ENCODE measurements around the gene DSCAML1. TPM values are rescaled to one million over a fixed set of nuclear protein-coding genes. Genes with fewer than 3 reads are reported as not detected.

Gene DSCAML1
- total RNA-seq, 1 donor from 2014 or later: 0.16 TPM

DNA sequence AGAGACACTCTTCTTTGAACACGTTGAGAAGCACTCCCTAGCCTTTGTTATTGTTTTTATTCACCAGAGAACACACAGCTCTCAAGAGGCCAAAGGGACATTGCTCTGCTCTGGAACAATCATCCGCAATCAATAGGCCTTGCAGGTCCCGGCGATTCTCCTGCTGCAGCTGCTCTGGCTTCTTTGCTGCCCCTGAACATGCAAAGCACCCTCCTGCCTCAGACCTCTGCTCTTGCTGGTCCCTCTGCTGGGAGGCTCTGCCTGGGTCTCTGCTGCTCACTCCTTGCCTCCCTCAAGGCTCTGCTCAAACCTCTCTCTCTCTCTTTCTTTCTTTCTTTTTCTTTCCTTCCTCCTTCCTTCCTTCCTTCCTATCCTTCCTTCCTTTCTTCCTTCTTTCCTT is 232.7 kb downstream of the DSCAML1 start:
- no peak for DNase-seq (ENCODE audit: low read depth)
- Histone ChIP-seq H3K9me3 (ENCODE audit: insufficient read depth, low read depth, low read length) (no peaks in the 10 kb centered on the region), H3K4me2 (ENCODE audit: low read length) (no peak overlapping the region), H3K27ac (ENCODE audit: low read depth, low read length) (no peak overlapping the region), H3K36me3 (ENCODE audit: insufficient read depth, low read length) (no peaks in the 10 kb centered on the region), H2AFZ (ENCODE audit: low read depth, low read length) (no peak overlapping the region), H3K4me1 (ENCODE audit: insufficient read depth, low read length) (no peaks in the 10 kb centered on the region), H4K20me1 (ENCODE audit: insufficient read depth, low read length) (no peaks in the 10 kb centered on the region), H3K27me3 (ENCODE audit: insufficient read depth, low read length) (peaks cover 2% of the 10 kb centered on the region), H3K9ac (ENCODE audit: low read length) (no peak overlapping the region), H3K4me3 (ENCODE audit: insufficient read depth, low read depth, low read length) (no peak overlapping the region), H3K79me2 (ENCODE audit: insufficient read depth, low read length) (no peaks in the 10 kb centered on the region)
- Mint-ChIP-seq H3K36me3 (ENCODE audit: low read depth, unreplicated experiment) (no peaks in the 10 kb centered on the region), H3K27me3 (ENCODE audit: low read depth, unreplicated experiment) (peaks cover 51% of the 10 kb centered on the region), H3K27ac (ENCODE audit: unreplicated experiment) (no peak overlapping the region), H3K9me3 (ENCODE audit: unreplicated experiment) (peaks cover 2% of the 10 kb centered on the region), H3K4me1 (ENCODE audit: low read depth, unreplicated experiment) (no peaks in the 10 kb centered on the region), H3K4me3 (ENCODE audit: unreplicated experiment) (no peak overlapping the region)
- FAIRE-seq: no peak
- TF ChIP-seq, protein P1, sequence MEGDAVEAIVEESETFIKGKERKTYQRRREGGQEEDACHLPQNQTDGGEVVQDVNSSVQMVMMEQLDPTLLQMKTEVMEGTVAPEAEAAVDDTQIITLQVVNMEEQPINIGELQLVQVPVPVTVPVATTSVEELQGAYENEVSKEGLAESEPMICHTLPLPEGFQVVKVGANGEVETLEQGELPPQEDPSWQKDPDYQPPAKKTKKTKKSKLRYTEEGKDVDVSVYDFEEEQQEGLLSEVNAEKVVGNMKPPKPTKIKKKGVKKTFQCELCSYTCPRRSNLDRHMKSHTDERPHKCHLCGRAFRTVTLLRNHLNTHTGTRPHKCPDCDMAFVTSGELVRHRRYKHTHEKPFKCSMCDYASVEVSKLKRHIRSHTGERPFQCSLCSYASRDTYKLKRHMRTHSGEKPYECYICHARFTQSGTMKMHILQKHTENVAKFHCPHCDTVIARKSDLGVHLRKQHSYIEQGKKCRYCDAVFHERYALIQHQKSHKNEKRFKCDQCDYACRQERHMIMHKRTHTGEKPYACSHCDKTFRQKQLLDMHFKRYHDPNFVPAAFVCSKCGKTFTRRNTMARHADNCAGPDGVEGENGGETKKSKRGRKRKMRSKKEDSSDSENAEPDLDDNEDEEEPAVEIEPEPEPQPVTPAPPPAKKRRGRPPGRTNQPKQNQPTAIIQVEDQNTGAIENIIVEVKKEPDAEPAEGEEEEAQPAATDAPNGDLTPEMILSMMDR (IDR thresholded peaks at IDR 0.05; ENCODE audit: insufficient read depth, low read depth, low read length): no peak
- no peak for TF ChIP-seq EZH2 (IDR thresholded peaks at IDR 0.05; ENCODE audit: insufficient read depth, low read length)

DNA sequence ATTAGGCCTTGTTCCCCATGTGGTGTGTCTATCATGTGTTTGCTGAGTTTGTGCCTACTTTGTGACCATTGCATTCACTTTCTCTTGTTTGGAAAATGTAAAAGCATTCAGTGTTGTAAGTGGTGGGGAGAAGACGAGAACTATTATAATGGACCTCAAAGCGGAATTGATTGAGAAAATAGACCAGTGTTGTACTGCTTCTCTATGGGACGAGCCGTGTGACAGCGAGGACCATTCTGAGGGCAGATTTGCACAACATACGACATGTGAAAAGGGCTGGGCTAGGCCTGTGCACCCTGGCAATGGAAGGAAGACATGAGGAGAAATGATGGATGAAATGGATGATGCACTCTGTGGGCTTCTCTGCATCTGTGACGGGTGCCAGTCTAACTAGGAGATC is 233.5 kb downstream of the DSCAML1 start:
- Mint-ChIP-seq H3K9me3 (ENCODE audit: unreplicated experiment) (no peaks in the 10 kb centered on the region), H3K27me3 (ENCODE audit: low read depth, unreplicated experiment) (peaks cover 56% of the 10 kb centered on the region), H3K4me3 (ENCODE audit: unreplicated experiment) (peak overlapping the region; percentile 48), H3K4me1 (ENCODE audit: low read depth, unreplicated experiment) (peaks cover 3% of the 10 kb centered on the region), H3K36me3 (ENCODE audit: low read depth, unreplicated experiment) (no peaks in the 10 kb centered on the region), H3K27ac (ENCODE audit: unreplicated experiment) (no peak overlapping the region)
- Histone ChIP-seq H3K27me3 (ENCODE audit: insufficient read depth, low read length) (peaks cover 2% of the 10 kb centered on the region), H3K9me3 (ENCODE audit: insufficient read depth, low read depth, low read length) (no peaks in the 10 kb centered on the region), H3K27ac (ENCODE audit: low read depth, low read length) (no peak overlapping the region), H3K4me3 (ENCODE audit: insufficient read depth, low read depth, low read length) (no peak overlapping the region), H4K20me1 (ENCODE audit: insufficient read depth, low read length) (no peaks in the 10 kb centered on the region), H3K4me1 (ENCODE audit: insufficient read depth, low read length) (no peaks in the 10 kb centered on the region), H3K36me3 (ENCODE audit: insufficient read depth, low read length) (no peaks in the 10 kb centered on the region), H3K4me2 (ENCODE audit: low read length) (no peak overlapping the region), H3K9ac (ENCODE audit: low read length) (no peak overlapping the region), H3K79me2 (ENCODE audit: insufficient read depth, low read length) (no peaks in the 10 kb centered on the region), H2AFZ (ENCODE audit: low read depth, low read length) (no peak overlapping the region)
- TF ChIP-seq, protein P1 (IDR thresholded peaks at IDR 0.05; ENCODE audit: insufficient read depth, low read depth, low read length): no peak
- TF ChIP-seq EZH2 (IDR thresholded peaks at IDR 0.05; ENCODE audit: insufficient read depth, low read length): no peak
- FAIRE-seq (no peak), DNase-seq (ENCODE audit: low read depth) (no peak)

DNA sequence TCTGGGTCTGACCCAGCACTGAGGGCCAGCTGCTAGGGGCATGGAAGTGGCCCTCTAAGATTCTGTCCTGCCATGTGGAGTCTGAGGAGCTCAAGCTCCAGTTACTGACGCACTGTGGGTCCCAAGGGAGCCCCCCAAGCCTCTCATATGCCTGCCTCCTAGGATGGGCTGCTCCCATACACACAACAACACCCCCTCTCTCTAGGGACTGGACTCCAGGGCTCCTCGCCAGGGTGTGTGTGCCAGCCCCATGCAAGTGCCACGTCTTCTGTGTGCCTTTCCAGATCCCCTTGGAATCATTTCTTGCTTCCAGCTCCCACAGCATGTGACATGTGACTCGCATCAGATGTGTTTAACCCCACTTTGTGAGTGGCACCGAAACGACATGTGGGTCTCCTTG is 234.9 kb downstream of the DSCAML1 start:
- TF ChIP-seq, protein P1 (IDR thresholded peaks at IDR 0.05; ENCODE audit: insufficient read depth, low read depth, low read length): no peak
- TF ChIP-seq EZH2 (IDR thresholded peaks at IDR 0.05; ENCODE audit: insufficient read depth, low read length): no peak
- FAIRE-seq: no peak
- H3K9ac ChIP-seq (ENCODE audit: low read length): no peak overlapping the region
- H3K79me2 ChIP-seq (ENCODE audit: insufficient read depth, low read length): no peaks in the 10 kb centered on the region
- H2AFZ ChIP-seq (ENCODE audit: low read depth, low read length): no peak overlapping the region
- peaks cover 7% of the 10 kb centered on the region for H3K4me1 Mint-ChIP-seq (ENCODE audit: low read depth, unreplicated experiment)
- H3K36me3 Mint-ChIP-seq (ENCODE audit: low read depth, unreplicated experiment): no peaks in the 10 kb centered on the region
- H3K27ac ChIP-seq (ENCODE audit: low read depth, low read length): no peak overlapping the region
- H3K27me3 ChIP-seq (ENCODE audit: insufficient read depth, low read length): peaks cover 4% of the 10 kb centered on the region
- no peak overlapping the region for H3K4me3 ChIP-seq (ENCODE audit: insufficient read depth, low read depth, low read length)
- H3K4me1 ChIP-seq (ENCODE audit: insufficient read depth, low read length): no peaks in the 10 kb centered on the region
- H3K36me3 ChIP-seq (ENCODE audit: insufficient read depth, low read length): no peaks in the 10 kb centered on the region
- DNase-seq (ENCODE audit: low read depth): no peak
- no peak overlapping the region for H3K4me3 Mint-ChIP-seq (ENCODE audit: unreplicated experiment)
- H3K27me3 Mint-ChIP-seq (ENCODE audit: low read depth, unreplicated experiment): peaks cover 64% of the 10 kb centered on the region
- no peak overlapping the region for H3K27ac Mint-ChIP-seq (ENCODE audit: unreplicated experiment)
- no peaks in the 10 kb centered on the region for H4K20me1 ChIP-seq (ENCODE audit: insufficient read depth, low read length)
- no peak overlapping the region for H3K4me2 ChIP-seq (ENCODE audit: low read length)
- no peaks in the 10 kb centered on the region for H3K9me3 ChIP-seq (ENCODE audit: insufficient read depth, low read depth, low read length)
- no peaks in the 10 kb centered on the region for H3K9me3 Mint-ChIP-seq (ENCODE audit: unreplicated experiment)
